GM19239 (cell line): ENCODE data around the gene RCVRN.

Source experiments
- DNase-seq: peaks from one replicate; pipeline ENCODE4 v3.0.0; 2011; ENCODE audit warnings: low spot score; ENCODE audit not compliant: insufficient read length
- FAIRE-seq: peaks from 2 replicates; lab custom pipeline; 2011; peaks lifted over from hg19 to GRCh38; lab: Jason Lieb, UNC

The RCVRN gene

GRCh38 chr17:9900044-9900594 lies 5.0 kb downstream of the RCVRN start:
- FAIRE-seq: no peak
- no peak for DNase-seq

DNA sequence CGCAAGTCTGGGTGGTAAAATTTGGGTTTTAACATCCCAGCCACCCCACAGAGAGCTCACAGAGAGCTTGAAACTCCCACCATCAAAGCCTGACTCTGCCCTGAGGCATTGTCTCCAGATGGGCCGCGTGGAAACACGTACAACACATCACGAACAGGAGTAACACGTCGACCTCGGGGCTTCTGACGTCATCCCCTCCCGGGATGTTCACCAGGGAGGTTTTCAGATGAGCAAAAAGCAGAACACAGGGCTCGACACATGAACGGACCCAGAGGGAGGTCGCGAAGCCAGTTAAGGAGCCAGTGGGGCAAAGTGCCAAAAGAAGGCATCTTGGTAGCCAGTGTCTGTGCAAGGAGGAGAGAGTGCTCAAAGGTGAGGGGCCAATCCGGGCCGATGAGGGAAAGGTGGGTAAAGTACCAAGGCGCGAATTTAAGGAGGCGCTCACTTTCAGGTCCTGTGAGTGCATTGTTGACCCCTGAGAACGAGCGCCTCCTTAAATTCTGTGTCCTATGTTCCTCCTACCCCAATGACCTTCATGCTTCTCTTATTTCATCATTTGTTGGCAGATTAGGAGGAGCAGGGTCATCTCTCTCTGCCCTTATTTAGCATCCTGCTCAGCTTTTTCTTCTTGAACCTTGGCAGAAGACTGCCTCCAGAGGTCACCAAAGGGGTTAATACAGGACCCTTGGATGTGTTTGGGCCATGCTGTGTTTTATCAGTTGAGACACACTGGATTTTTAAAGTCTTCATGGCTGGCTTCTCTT lies 5.6 kb downstream of the RCVRN start:
- no peak for FAIRE-seq

DNA sequence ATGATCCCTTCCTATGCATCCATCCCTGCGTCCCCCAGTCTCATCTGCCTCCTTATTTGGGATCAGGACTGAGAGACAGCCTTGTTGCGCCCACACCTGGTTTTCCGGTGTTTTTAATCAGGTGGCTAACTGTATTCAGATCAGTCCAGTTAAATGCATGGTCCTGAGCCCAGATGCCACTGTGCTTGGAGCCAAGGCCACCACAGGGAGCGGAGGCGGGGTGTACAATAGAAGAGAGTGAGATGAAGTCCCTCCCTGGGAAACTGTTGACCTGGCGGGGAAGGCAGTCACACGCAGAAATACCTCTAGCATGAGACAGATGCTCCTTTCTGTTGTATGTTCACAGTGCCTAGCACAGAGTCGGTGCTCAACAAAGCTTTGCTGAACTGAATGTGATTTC lies 6.3 kb downstream of the RCVRN start:
- FAIRE-seq: no peak
- no peak for DNase-seq

More for the DNA sequence above, 5.6 kb downstream of the RCVRN start:
- DNase-seq: no peak

DNA sequence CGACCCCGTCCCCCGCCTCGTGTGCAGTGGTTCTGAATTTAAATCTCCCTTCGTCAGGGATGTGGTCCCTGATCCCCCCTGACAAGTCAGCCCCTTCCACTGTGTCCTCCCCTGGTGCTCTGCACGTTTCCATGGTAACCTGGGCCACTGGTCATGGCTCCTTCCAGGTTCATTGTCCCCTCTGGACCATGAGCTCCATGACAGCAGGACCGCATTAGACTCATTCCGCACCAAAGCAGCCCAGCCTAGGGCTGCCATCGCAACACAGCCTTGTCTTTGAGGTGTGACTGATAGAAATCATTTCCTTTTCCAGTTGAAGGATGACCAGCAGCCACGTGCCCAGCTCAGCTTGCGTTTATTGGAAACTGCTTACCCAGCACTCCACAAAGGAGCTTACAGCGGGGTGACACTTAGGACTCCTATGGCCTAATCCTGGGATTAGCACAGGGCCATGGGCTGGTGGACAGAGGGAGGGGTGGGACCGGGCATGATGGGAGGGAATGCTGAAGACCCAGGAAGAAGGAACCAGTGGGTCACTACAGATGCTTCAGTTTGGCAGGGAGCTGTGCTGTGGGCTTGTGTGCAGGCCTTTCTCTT lies 7.6 kb downstream of the RCVRN start:
- FAIRE-seq: no peak
- DNase-seq: no peak

- FAIRE-seq (no peak), DNase-seq (no peak)
Measured at GRCh38 chr17:9895923-9896322, 9.1 kb downstream of the RCVRN start.

GRCh38 chr17:9894231-9894630 lies 10.8 kb downstream of the RCVRN start:
- DNase-seq: no peak
- no peak for FAIRE-seq

DNA sequence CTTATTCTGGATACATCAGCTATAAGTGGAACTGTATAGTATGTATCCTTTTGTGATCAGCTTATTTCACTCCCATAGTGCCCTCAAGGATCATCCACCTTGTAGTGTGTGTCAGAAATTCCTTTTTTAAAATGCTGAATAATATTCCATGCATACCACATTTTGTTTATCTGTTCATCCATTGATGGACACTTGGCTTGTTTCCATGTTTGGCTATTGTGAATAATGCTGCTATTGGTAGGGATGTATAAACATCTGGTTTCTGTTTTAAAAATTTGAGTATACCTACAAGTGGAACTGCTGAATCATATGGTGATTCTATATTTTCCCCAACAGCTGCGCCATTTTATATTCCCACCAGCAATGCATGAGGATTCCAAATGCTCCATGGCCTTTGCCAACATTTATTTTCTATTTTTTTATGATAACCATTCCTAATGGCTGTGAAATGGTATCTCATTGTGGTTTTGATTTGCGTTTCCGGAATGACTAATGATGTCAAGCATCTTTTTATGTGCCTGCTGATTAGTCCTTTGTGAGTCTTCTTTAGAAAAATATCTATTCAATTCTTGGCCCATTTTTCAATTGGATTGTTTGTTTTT lies 11.6 kb downstream of the RCVRN start:
- DNase-seq (no peak), FAIRE-seq (no peak)

DNA sequence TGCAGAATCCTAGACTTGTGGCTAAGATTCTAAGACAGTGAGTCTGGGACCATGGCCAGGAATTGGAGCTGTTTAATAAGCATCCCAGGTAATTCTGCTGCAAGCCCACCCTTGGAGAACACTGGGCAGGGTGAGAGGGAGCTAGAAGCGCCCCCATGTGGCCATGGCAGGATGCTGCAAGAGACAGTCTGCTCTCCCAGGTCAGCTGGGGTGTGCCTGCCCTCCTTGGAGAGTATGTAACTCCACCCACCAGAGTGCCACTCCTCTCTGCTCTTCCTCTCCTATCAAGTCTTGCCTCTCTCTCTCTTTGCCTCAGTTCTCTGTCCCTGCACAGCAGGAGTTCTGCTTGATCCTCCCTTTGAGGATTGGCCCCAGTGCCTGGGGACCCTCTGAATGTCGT lies 14.9 kb downstream of the RCVRN start:
- DNase-seq (peak; percentile 46), FAIRE-seq (no peak)

GRCh38 chr17:9887508-9887907 lies 17.6 kb downstream of the RCVRN start:
- DNase-seq (no peak), FAIRE-seq (no peak)

- no peak for DNase-seq
- FAIRE-seq: no peak
Measured at GRCh38 chr17:9886141-9886930, 18.7 kb downstream of the RCVRN start.

GRCh38 chr17:9883451-9883850 lies 21.6 kb downstream of the RCVRN start:
- DNase-seq (no peak), FAIRE-seq (no peak)

GRCh38 chr17:9880582-9880999 lies 24.5 kb downstream of the RCVRN start:
- DNase-seq (no peak), FAIRE-seq (no peak)

DNA sequence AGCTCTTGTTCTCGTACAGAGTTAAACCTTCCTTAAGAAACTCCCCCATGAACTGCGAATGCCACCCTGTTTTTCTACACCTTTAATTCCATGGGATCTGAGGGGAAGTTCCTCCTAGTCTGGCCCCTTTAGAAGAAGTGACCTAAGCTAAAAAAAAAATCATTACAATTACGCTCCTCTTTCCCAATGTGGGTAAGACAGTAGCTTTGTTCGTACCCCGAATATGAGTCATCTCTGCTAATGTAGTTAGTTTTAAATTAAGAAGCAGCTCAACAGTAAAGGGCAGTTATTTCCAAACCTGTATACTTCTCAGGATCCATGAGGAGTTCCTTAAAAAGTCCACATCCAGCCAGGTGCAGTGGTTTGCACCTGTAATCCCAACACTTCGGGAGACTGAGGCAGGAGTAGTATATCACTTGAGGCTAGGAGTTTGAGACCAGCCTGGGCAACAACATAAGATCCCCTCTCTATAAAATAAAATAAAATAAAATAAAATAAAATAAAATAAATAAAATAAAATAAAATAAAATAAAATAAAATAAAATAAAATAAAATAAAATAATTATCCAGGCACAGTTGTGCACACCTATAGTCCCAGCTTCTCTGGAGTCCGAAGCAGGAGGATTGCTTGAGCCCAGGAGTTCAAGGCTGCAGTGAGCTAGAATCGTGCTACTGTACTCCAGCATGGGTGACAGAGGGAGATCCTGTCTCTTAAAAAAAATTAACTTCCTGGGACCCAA lies 26.1 kb downstream of the RCVRN start:
- DNase-seq (no peak), FAIRE-seq (no peak)

DNA sequence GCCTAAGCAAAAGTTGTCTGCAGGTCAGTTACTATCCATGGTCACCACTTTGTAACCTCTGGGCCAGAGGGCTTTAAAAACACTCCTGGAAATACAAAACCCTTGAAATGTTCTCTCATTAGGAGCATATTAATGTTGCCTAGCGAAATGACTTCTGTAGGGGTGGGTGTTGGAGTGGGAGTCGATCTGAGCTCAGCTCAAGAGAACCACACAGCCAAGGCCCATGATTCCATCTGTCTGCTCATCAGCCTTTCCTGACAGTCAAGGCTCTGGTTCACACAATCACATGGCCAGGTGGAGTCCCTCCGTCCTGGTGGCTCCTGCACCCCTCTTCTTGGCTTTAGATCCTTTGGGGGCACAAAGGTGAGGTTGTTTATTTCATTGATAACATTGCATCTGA lies 26.7 kb downstream of the RCVRN start:
- DNase-seq (no peak), FAIRE-seq (no peak)

- DNase-seq (no peak), FAIRE-seq (no peak)
Measured at GRCh38 chr17:9875441-9875840, 29.6 kb downstream of the RCVRN start.

- FAIRE-seq (no peak), DNase-seq (no peak)
Measured at GRCh38 chr17:9874722-9875121, 30.3 kb downstream of the RCVRN start.

DNA sequence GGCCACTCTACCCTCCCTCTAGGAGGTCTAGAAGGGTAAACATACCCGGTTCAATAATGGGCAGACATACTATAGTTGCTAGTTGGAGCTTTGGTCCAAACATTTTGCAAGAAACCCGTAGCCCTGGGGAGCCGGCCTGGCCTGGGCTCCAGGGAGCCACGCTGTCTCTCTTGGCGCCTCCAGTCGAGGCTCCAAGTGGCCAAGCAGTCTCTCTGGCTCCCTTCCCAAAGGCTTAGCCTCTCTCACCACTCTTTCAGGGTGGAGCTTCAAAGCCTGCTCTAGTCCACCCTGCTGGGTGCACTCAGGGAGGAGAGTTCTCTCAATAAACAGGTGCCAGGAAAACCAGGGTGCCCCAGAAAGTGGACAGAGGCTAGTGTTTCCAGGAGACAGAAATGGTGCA lies 32.2 kb downstream of the RCVRN start:
- DNase-seq: no peak
- FAIRE-seq: no peak

GRCh38 chr17:9868552-9868951 lies 36.5 kb downstream of the RCVRN start:
- no peak for FAIRE-seq
- no peak for DNase-seq

- DNase-seq (no peak), FAIRE-seq (no peak)
Measured at GRCh38 chr17:9865586-9865985, 39.5 kb downstream of the RCVRN start.

DNA sequence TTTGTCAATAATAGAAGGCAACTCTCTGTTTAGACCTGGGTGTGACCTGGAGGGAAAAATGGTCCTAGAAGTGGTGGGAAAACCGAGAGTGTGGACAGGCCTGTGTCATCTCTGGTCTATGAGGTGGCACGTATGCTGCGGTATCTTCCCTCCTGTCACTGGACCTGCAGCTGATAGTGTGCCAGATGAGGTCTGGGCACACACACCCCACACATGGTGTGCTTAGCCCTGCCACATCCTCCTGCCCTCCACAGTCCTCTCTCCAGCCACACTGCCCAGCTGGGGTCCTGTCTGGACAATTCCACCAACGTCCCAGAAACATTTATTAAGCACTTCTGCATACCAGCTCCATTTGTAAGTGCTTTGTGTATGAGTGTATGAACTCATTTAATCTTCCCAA lies 42.1 kb downstream of the RCVRN start:
- FAIRE-seq (no peak), DNase-seq (no peak)
